GM18511 (cell line): Measurements from ENCODE around the gene RAN.

Experiments used
- ATAC-seq: cut with Tn5 transposase; IDR thresholded peaks from one replicate; pipeline ENCODE4 v1.9.1; 2021; ENCODE audit warnings: mild to moderate bottlenecking, moderate library complexity; ENCODE audit not compliant: unreplicated experiment

The RAN gene

GRCh38 chr12:130925666-130926015 lies 53.8 kb downstream of the RAN start:
- no peak for ATAC-seq
